CD4-positive, alpha-beta T cell treated with Interleukin-4 for 1 hour (primary cell): Measurements from ENCODE around the gene HSD17B13.

Experiments used
- DNase-seq, 2 donors: peaks; one replicate each; pipeline ENCODE4 v3.0.0-alpha.2; 2020 to 2022

Gene HSD17B13

DNA sequence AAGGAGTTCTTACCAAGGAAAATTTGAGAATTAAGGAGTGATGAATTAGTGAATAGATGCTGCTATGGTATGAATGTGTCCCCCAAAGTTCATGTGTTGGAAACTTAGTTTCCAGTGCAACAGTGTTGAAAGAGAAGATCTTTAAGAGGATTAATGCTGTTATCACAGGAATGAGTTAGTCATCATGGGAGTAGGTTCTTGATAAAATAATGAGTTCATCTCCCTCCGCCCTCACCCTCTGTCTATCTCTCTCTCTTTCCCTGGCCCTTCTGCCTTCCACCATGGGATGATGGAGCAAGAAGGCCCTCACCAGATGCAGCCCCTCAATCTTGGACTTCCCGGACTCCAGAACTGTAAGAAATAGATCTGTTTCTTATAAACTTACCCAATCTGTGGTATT is 64.0 kb downstream of the HSD17B13 start:
- no peak for DNase-seq

DNA sequence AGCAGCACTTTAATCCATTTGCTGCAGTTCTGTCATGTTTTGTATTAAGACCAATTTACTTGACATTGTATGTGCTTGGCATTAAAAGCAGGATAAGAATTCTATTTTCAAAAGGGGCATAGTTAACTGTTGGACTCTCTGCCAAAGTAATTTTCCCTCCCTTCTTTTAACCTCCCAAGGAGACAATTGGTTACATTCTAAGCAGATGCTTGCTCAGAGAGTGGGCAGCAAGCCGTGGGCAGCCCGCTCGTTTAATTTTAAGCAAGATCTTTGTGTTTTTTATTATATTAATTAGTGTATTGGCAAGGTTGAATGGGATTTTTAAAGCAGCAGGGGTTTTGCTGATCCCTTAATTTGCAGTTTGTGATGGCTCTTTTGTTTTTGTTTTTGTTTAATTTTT is 65.2 kb downstream of the HSD17B13 start:
- no peak for DNase-seq

DNA sequence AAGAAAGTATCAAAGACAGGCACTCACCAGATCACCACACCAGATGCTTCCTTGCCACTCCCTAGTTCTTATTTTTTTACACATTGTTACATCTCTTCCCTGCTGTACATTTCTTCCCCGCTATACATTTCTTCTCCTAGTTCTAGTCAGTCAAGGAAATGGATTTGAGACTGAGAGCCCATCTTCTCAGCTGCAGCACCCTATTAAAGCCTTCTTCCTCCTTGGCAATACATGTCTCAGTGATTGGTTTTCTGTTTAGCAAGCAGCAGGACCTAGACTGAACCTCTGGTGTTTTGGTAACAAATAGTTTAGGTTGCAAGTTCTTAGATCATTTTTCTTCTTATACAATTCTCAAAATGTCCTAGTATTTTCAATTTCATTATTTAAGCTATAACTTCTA is 66.9 kb downstream of the HSD17B13 start:
- DNase-seq, result no peak
